ENCODE results near the gene CYTH3.
"Not testable (repeated sequence)": the region's sequence is repeated elsewhere in the genome, so short reads cannot be mapped to it uniquely, and the experiment has no call there.

The CYTH3 gene

DNA sequence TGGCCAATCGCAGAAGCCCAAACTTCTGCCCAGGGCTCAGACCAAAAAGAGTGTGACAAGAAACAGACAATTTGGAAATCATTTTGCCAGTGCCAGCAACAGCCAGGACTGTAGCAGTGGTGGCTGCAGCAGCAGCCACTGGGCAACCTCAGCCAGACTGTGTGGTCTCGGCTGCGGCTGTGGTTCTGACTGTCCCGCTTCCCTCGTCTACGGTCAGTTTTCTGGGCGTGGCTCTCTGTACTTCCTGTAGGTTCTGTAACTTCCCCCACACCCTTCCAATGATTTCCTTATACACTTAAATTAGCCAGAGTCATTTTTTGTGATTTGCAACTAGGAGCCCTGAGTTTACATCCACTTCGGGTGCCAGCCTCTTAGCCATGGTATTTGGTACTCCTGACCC, 39.9 kb downstream of the CYTH3 start:
- TF ChIP-seq, protein P1, sequence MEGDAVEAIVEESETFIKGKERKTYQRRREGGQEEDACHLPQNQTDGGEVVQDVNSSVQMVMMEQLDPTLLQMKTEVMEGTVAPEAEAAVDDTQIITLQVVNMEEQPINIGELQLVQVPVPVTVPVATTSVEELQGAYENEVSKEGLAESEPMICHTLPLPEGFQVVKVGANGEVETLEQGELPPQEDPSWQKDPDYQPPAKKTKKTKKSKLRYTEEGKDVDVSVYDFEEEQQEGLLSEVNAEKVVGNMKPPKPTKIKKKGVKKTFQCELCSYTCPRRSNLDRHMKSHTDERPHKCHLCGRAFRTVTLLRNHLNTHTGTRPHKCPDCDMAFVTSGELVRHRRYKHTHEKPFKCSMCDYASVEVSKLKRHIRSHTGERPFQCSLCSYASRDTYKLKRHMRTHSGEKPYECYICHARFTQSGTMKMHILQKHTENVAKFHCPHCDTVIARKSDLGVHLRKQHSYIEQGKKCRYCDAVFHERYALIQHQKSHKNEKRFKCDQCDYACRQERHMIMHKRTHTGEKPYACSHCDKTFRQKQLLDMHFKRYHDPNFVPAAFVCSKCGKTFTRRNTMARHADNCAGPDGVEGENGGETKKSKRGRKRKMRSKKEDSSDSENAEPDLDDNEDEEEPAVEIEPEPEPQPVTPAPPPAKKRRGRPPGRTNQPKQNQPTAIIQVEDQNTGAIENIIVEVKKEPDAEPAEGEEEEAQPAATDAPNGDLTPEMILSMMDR (IDR thresholded peaks at IDR 0.05; ENCODE audit: low read depth, low read length, missing control alignments) = no peak
- DNase-seq = no peak
- Histone ChIP-seq H3K27me3 (replicated peaks) (no peaks in the 10 kb centered on the region), H3K36me3 (replicated peaks) (no peaks in the 10 kb centered on the region), H3K27ac (no peak overlapping the region), H3K4me3 (ENCODE audit: low read depth, low read length) (no peak overlapping the region)
- in situ Hi-C loops (cut with HindIII; ENCODE audit: low pct_ligation_motif_present, low sequenced_read_pairs) = no loop called here

DNA sequence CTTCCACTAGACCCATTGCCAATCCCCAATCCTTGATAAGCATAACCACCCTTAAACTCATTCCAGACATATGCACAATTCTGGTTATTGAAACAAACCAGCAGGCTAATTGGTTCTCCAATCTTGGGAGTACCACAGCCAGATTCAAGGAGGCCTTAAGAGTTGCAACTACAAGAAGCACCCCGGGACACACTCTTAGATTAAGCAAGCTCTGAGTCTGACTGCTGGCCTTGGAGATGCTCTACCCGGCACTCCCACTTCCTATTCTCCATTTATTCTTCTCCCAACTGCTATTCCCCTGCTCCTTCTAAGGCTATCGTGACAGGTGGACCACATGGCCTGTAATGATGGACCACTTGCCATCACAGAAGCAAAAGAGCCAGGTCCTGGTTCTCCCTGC, 40.3 kb downstream of the CYTH3 start:
- TF ChIP-seq, protein P1 (IDR thresholded peaks at IDR 0.05; ENCODE audit: low read depth, low read length, missing control alignments) = no peak
- H3K27ac ChIP-seq = no peak overlapping the region
- DNase-seq = no peak
- no peaks in the 10 kb centered on the region for H3K36me3 ChIP-seq (replicated peaks)
- no peaks in the 10 kb centered on the region for H3K27me3 ChIP-seq (replicated peaks)
- in situ Hi-C loops (cut with HindIII; ENCODE audit: low pct_ligation_motif_present, low sequenced_read_pairs) = no loop called here
- H3K4me3 ChIP-seq (ENCODE audit: low read depth, low read length) = no peak overlapping the region

- Histone ChIP-seq H3K27ac (no peak overlapping the region), H3K4me3 (ENCODE audit: low read depth, low read length) (no peak overlapping the region), H3K36me3 (replicated peaks) (no peaks in the 10 kb centered on the region), H3K27me3 (replicated peaks) (no peaks in the 10 kb centered on the region)
- no peak for DNase-seq
- TF ChIP-seq, protein P1 (IDR thresholded peaks at IDR 0.05; ENCODE audit: low read depth, low read length, missing control alignments) = no peak
- in situ Hi-C loops (cut with HindIII; ENCODE audit: low pct_ligation_motif_present, low sequenced_read_pairs) = no loop called here
These were observed 41.2 kb downstream of the CYTH3 start for GRCh38 chr7:6231184-6231583.

DNA sequence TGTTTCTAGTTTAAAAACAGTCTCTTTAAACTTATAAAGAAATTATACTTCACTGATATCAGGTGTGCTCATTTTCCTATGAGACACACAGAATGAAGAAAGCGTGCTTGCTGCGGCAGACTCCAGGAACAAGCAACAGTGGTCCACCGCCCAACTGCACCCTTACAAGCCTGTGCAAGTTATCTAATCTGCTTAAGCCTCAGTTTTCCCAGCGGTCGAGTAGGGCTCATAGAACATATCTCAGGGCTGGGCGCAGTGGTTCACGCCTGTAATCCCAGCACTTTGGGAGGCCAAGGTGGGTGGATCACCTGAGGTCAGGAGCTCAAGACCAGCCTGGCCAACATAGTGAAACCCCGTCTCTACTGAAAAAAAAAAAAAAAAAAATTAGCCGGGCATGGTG, 43.1 kb downstream of the CYTH3 start:
- in situ Hi-C loops (cut with HindIII; ENCODE audit: low pct_ligation_motif_present, low sequenced_read_pairs); H3K4me3 ChIP-seq (ENCODE audit: low read depth, low read length); DNase-seq; H3K36me3 ChIP-seq (replicated peaks); H3K27me3 ChIP-seq (replicated peaks): not testable (repeated sequence)
- H3K27ac ChIP-seq = peak overlapping the region; percentile 65

GRCh38 chr7:6228361-6229229, 43.8 kb downstream of the CYTH3 start:
- peak; percentile 60 for DNase-seq
- in situ Hi-C loops (cut with HindIII; ENCODE audit: low pct_ligation_motif_present, low sequenced_read_pairs) = no loop called here
- Histone ChIP-seq H3K4me3 (ENCODE audit: low read depth, low read length) (peak overlapping the region; percentile 3), H3K36me3 (replicated peaks) (no peaks in the 10 kb centered on the region), H3K27me3 (replicated peaks) (no peaks in the 10 kb centered on the region), H3K27ac (peak overlapping the region; percentile 65)
- TF ChIP-seq, protein P1 (IDR thresholded peaks at IDR 0.05; ENCODE audit: low read depth, low read length, missing control alignments) = no peak

GRCh38 chr7:6227294-6227846, 45.1 kb downstream of the CYTH3 start:
- in situ Hi-C loops (cut with HindIII; ENCODE audit: low pct_ligation_motif_present, low sequenced_read_pairs) = no loop called here
- DNase-seq = no peak
- TF ChIP-seq, protein P1 (IDR thresholded peaks at IDR 0.05; ENCODE audit: low read depth, low read length, missing control alignments) = no peak

More at GRCh38 chr7:6227294-6227846, 45.1 kb downstream of the CYTH3 start:
- peak overlapping the region; percentile 65 for H3K27ac ChIP-seq
- no peaks in the 10 kb centered on the region for H3K36me3 ChIP-seq (replicated peaks)
- no peak overlapping the region for H3K4me3 ChIP-seq (ENCODE audit: low read depth, low read length)
- no peaks in the 10 kb centered on the region for H3K27me3 ChIP-seq (replicated peaks)

Data from brain microvascular endothelial cell (primary cell).